GM18520 (cell line): Measurements from ENCODE around the gene STRN3.
"Not testable (repeated sequence)": the region's sequence is repeated elsewhere in the genome, so short reads cannot be mapped to it uniquely, and the experiment has no call there.

Experiments
- ATAC-seq: cut with Tn5 transposase; IDR thresholded peaks from one replicate; pipeline ENCODE4 v1.9.1; 2021; ENCODE audit not compliant: unreplicated experiment

The STRN3 gene

GRCh38 chr14:31026077-31026449, at the start of gene STRN3:
STRN3 (minus strand) TSS chr14:31026379; CDS start chr14:31026185, 194 bp downstream.
- no peak for ATAC-seq

- ATAC-seq: no peak
These were observed 49.0 kb upstream of the STRN3 start for GRCh38 chr14:31075144-31075543.

GRCh38 chr14:31071151-31071550, 45.0 kb upstream of the STRN3 start:
- no peak for ATAC-seq

GRCh38 chr14:31070431-31070830, 44.3 kb upstream of the STRN3 start:
- no peak for ATAC-seq

GRCh38 chr14:31069343-31069742, 43.2 kb upstream of the STRN3 start:
- ATAC-seq: no peak

GRCh38 chr14:31068235-31068634, 42.1 kb upstream of the STRN3 start:
- ATAC-seq: no peak

GRCh38 chr14:31062908-31063307, 36.7 kb upstream of the STRN3 start:
- not testable (repeated sequence) for ATAC-seq

GRCh38 chr14:31060253-31060875, 34.2 kb upstream of the STRN3 start:
- ATAC-seq: no peak

GRCh38 chr14:31059152-31059924, 33.2 kb upstream of the STRN3 start:
- ATAC-seq: no peak

- no peak for ATAC-seq
These were observed 31.7 kb upstream of the STRN3 start for GRCh38 chr14:31057701-31058364.

GRCh38 chr14:31057035-31057434, 30.9 kb upstream of the STRN3 start:
- no peak for ATAC-seq

- not testable (repeated sequence) for ATAC-seq
These were observed 26.9 kb upstream of the STRN3 start for GRCh38 chr14:31052905-31053586.

GRCh38 chr14:31051511-31051910, 25.3 kb upstream of the STRN3 start:
- ATAC-seq: no peak

GRCh38 chr14:31051023-31051422, 24.8 kb upstream of the STRN3 start:
- no peak for ATAC-seq

GRCh38 chr14:31047503-31047902, 21.3 kb upstream of the STRN3 start:
- no peak for ATAC-seq

GRCh38 chr14:31045501-31046080, 19.4 kb upstream of the STRN3 start:
- ATAC-seq: no peak

- no peak for ATAC-seq
These were observed 17.2 kb upstream of the STRN3 start for GRCh38 chr14:31043379-31043778.

- ATAC-seq: not testable (repeated sequence)
These were observed 16.7 kb upstream of the STRN3 start for GRCh38 chr14:31042893-31043292.

GRCh38 chr14:31042300-31042699, 16.1 kb upstream of the STRN3 start:
- no peak for ATAC-seq

GRCh38 chr14:31038521-31039166, 12.5 kb upstream of the STRN3 start:
- no peak for ATAC-seq
